Renal cortex interstitium (tissue), 11 donors: ENCODE results near the gene ANKRD49. TPM values are rescaled to one million over a fixed set of nuclear protein-coding genes. Genes with fewer than 3 reads are reported as not detected.

Source experiments
- DNase-seq, 11 donors: peaks; one replicate each; pipeline ENCODE4 v3.0.0-alpha.2; 2013; ENCODE audit warnings: low read depth in 9 of 11, low spot score in 4 of 11; ENCODE audit errors: extremely low read depth in 1 of 11
- polyA plus RNA-seq, 3 donors: library from polyadenylated mRNA; unstranded; fragments of 120-200 nt; gene quantifications; one replicate each; pipeline ENCODE4 v1.2.1, GENCODE V29; 2013; ENCODE audit not compliant: insufficient read length in 3 of 3

Gene ANKRD49
- polyA plus RNA-seq, 3 donors = 22.8 to 29.7 (median 24.0) TPM

DNA sequence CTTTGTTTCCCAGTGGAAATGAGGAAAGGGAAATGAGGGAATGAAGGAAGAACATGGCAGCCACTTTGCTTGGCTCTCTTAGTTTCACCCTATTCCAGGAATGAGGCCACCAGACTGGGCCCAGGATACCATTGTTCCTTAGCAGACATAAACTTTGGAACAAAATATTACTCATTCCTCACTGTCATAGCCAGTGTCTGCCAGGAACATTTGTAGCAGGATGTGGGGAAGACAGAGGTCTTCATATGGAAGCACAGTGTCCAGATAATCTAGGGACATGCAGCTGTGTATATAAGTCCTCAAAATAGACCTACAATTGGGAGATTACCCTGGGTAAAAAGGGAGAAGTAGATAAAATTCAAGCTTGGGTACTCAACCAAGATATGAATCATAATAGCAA is 34.8 kb downstream of the ANKRD49 start:
- no peak for DNase-seq

GRCh38 chr11:94532211-94532610 is 38.4 kb downstream of the ANKRD49 start:
- DNase-seq = no peak

GRCh38 chr11:94533206-94533605 is 39.4 kb downstream of the ANKRD49 start:
- no peak for DNase-seq

GRCh38 chr11:94533696-94534630 is 40.2 kb downstream of the ANKRD49 start:
- no peak for DNase-seq

GRCh38 chr11:94536386-94536785 is 42.6 kb downstream of the ANKRD49 start:
- DNase-seq = no peak

- DNase-seq = no peak
These were observed 43.3 kb downstream of the ANKRD49 start for GRCh38 chr11:94537031-94537600.

DNA sequence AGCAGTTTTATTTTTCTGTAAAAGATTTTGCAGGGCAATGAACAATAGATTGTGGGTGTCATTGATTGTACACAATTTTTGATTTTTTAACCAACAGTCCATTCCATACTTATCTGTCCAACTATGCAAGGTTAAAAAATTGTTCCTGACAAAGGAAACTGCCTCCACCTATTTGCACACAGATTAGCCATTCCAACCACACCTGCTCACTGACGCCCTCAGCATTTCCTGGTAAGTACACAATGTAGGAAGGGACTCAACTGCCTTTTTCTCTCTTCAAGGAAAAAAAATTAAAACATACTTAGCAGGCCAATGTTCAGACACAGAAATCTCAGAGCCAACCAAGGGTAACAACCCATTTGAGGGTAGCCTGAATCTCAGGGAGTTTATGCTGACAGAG is 45.6 kb downstream of the ANKRD49 start:
- DNase-seq = no peak

GRCh38 chr11:94543695-94544645 is 50.2 kb downstream of the ANKRD49 start, which contains the start of gene FUT4:
Gene FUT4 (plus strand): TSS chr11:94543921. CDS start chr11:94544134, 213 bp downstream.
- peak; percentile 56 to 82 (median 71) for DNase-seq

DNA sequence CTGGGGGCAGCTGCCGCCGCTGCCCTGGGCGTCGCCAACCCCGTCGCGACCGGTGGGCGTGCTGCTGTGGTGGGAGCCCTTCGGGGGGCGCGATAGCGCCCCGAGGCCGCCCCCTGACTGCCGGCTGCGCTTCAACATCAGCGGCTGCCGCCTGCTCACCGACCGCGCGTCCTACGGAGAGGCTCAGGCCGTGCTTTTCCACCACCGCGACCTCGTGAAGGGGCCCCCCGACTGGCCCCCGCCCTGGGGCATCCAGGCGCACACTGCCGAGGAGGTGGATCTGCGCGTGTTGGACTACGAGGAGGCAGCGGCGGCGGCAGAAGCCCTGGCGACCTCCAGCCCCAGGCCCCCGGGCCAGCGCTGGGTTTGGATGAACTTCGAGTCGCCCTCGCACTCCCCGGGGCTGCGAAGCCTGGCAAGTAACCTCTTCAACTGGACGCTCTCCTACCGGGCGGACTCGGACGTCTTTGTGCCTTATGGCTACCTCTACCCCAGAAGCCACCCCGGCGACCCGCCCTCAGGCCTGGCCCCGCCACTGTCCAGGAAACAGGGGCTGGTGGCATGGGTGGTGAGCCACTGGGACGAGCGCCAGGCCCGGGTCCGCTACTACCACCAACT is 51.0 kb downstream of the ANKRD49 start:
- peak in 3 of 11 donors; percentile 15 to 33 (median 23) for DNase-seq

- no peak for DNase-seq
These were observed 51.7 kb downstream of the ANKRD49 start for GRCh38 chr11:94545264-94546161.

- DNase-seq = no peak
These were observed 52.3 kb downstream of the ANKRD49 start for GRCh38 chr11:94546162-94546470.

DNA sequence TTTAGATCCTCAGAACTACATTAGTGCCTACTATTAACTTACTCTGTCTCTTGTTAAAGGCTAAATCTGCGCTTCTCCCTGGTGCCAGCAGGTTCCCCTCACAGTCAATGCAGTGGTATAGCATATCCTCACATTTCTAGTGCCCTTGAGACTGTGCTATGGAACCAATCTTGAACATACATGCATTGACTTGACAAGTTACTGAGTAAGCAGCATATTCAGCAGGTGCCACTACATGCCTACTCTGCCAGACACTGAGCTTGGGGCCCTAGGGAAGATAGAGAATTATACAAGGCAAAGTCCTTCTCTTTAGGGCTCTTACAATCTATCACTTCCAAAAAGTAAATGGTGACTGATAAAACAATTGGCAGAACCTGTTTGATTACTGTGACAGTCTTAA is 53.1 kb downstream of the ANKRD49 start:
- no peak for DNase-seq

GRCh38 chr11:94549146-94549545 is 55.4 kb downstream of the ANKRD49 start:
- no peak for DNase-seq

Other genes with a start within 250 kb of the ANKRD49 start
- not detected for gene IZUMO1R, start 189.4 kb upstream of the ANKRD49 start, polyA plus RNA-seq
- gene GPR83, start 92.6 kb upstream of the ANKRD49 start, polyA plus RNA-seq = under 1 TPM; 0.38 to 0.70 (median 0.58) TPM
- 10 to 100 TPM; 26.8 to 32.6 (median 28.3) TPM for gene MRE11, start 140 bp upstream of the ANKRD49 start, polyA plus RNA-seq
- under 1 TPM in 2 of 3 donors, not detected in 1; 0.24 to 0.29 TPM for gene C11orf97, start 18.5 kb downstream of the ANKRD49 start, polyA plus RNA-seq
- gene FUT4, start 49.9 kb downstream of the ANKRD49 start, polyA plus RNA-seq = 1 to 10 TPM; 5.3 to 5.9 (median 5.3) TPM
- 1 to 10 TPM; 2.5 to 4.4 (median 3.8) TPM for gene PIWIL4, start 73.4 kb downstream of the ANKRD49 start, polyA plus RNA-seq